SK-N-SH (cell line): ENCODE data around the gene TMEM244.

ENCODE experiments used
- CTCF ChIP-seq: fragments of 200-600 bp; sonication (generic); IDR thresholded peaks from 2 replicates; pipeline ENCODE4 v1.6.1; 2017; ENCODE audit warnings: antibody characterized with exemption, mild to moderate bottlenecking, moderate library complexity
- EZH2phosphoT487 ChIP-seq: fragments of 200-600 bp; sonication (generic); IDR thresholded peaks from 2 replicates; pipeline ENCODE4 v1.6.1; 2017; ENCODE audit warnings: low read depth, mixed run types, mild to moderate bottlenecking, antibody characterized with exemption, moderate library complexity, borderline replicate concordance
- MXI1 ChIP-seq: IDR thresholded peaks from 2 replicates; pipeline ENCODE4 v1.6.1; 2012; ENCODE audit warnings: mild to moderate bottlenecking, low read depth, low read length, improper control_type of control experiment

DNA sequence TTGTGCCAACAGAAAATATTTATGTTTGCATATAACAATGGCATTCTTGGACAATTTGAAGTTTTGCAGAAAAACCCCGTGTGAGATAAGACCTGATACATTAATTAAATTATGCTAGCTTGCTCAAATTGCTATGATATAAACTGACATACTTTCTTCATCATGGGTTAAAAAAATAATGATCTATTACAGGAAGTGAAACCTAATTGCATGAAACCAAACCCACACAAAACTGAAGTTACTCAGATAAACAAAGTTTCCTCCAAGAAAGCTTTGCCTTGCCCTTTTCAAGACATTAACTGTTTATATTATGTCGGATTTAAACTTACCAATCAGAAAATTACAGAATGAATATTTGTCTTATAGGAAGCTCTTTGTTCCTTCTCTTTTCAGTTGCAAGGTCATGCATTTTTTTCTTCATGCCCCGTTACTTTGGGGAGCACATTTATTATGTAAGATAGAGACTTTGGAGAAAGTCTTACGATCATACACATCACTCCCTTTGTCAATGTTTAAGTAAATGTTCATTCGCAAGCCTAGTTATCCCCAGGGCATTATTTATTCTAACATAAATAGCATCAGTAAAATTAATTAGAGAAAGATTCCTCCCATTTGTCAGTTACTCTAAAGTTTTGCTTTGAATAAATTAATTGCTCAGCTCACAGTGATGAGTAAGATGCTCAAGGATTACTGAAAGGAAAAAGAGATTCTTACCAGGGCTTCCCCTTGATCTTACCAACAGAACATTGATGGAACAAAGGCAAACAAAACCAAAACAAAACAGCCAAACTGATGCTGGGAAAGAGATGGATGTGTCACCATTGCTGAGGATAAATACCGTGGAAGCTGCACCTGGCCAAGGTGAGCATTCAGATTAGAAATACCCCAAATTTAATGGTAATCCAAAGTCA is 14.8 kb upstream of the TMEM244 start:
- TF ChIP-seq EZH2phosphoT487, result no peak
- TF ChIP-seq CTCF, result no peak
- TF ChIP-seq MXI1, result no peak
